Hepatocyte (in vitro differentiated cells): Measurements from ENCODE around the gene INPP5F.

Experiments
- EZH2 ChIP-seq: fragments of 200-600 bp; sonication (generic); IDR thresholded peaks from 2 replicates; pipeline ENCODE4 v1.6.1; 2016; ENCODE audit warnings: antibody characterized with exemption, mild to moderate bottlenecking, borderline replicate concordance
- EZH2phosphoT487 ChIP-seq: fragments of 200-600 bp; sonication (generic); IDR thresholded peaks from one replicate; pipeline ENCODE4 v1.6.1; 2018; ENCODE audit warnings: antibody characterized with exemption, mild to moderate bottlenecking, low read depth, moderate library complexity; ENCODE audit not compliant: unreplicated experiment, severe bottlenecking
- TF ChIP-seq, protein P1 (sequence below): fragments of 200-600 bp; sonication (generic); IDR thresholded peaks from 2 replicates; pipeline ENCODE4 v1.5.1; 2016; ENCODE audit warnings: antibody characterized with exemption, mild to moderate bottlenecking; ENCODE audit not compliant: poor library complexity

DNA sequence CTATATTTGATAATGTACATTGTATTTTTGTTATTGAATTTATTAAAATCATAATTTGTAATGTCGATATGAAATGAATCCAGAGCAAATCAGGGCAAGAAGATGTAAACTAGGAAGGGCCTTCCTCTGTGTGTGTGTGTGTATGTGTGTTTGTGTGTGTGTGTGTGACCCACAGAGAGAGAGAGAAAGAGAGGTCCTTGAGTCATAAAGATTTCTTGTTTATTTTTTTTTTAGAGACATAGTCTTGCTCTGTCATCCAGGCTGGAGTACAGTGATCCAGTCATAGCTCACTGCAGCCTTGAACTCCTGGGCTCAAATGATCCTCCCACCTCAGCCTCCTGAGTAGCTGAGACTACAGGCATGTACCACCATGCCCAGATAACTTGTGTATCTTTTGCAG is 50.7 kb downstream of the INPP5F start:
- TF ChIP-seq, protein P1, sequence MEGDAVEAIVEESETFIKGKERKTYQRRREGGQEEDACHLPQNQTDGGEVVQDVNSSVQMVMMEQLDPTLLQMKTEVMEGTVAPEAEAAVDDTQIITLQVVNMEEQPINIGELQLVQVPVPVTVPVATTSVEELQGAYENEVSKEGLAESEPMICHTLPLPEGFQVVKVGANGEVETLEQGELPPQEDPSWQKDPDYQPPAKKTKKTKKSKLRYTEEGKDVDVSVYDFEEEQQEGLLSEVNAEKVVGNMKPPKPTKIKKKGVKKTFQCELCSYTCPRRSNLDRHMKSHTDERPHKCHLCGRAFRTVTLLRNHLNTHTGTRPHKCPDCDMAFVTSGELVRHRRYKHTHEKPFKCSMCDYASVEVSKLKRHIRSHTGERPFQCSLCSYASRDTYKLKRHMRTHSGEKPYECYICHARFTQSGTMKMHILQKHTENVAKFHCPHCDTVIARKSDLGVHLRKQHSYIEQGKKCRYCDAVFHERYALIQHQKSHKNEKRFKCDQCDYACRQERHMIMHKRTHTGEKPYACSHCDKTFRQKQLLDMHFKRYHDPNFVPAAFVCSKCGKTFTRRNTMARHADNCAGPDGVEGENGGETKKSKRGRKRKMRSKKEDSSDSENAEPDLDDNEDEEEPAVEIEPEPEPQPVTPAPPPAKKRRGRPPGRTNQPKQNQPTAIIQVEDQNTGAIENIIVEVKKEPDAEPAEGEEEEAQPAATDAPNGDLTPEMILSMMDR = no peak
- TF ChIP-seq EZH2 (no peak), EZH2phosphoT487 (no peak)
